DND-41 (cell line): ENCODE data around the gene CLSTN3.
"Not testable (repeated sequence)": the region's sequence is repeated elsewhere in the genome, so short reads cannot be mapped to it uniquely, and the experiment has no call there.

Experiments
- ATAC-seq: fragments of 200-7000 bp; cut with Tn5 transposase; 3 replicates; pipeline ENCODE4 v1.9.1; 2021; ENCODE audit warnings: low read depth; ENCODE audit not compliant: insufficient read depth
- DNase-seq: peaks from one replicate; pipeline ENCODE4 v3.0.0-alpha.2; 2020
- H2AFZ ChIP-seq: 2 replicates; pipeline ENCODE4 v1.6.0; 2012; ENCODE audit warnings: low read depth, low read length
- H3K27ac ChIP-seq: 2 replicates; pipeline ENCODE4 v1.5.1; 2012; ENCODE audit warnings: low read length, inconsistent platforms
- H3K27me3 ChIP-seq: fragments of 200-600 bp; sonication (generic); 2 replicates; pipeline ENCODE4 v1.6.0; 2012; ENCODE audit warnings: low read length, mild to moderate bottlenecking, inconsistent platforms; ENCODE audit not compliant: insufficient read depth, poor library complexity
- H3K36me3 ChIP-seq: 2 replicates; pipeline ENCODE4 v1.5.1; 2012; ENCODE audit warnings: low read length, inconsistent platforms; ENCODE audit not compliant: insufficient read depth
- H3K4me1 ChIP-seq: 2 replicates; pipeline ENCODE4 v1.5.1; 2012; ENCODE audit warnings: mild to moderate bottlenecking, low read length; ENCODE audit not compliant: insufficient read depth
- H3K4me2 ChIP-seq: 2 replicates; pipeline ENCODE4 v1.6.0; 2012; ENCODE audit warnings: mild to moderate bottlenecking, moderate library complexity, low read length, inconsistent platforms; ENCODE audit not compliant: insufficient read depth
- H3K4me3 ChIP-seq, 2 experiments: fragments of 200-600 bp in 1 of 2; shearing (Covaris generic) in 1 of 2; 2 replicates each; pipeline ENCODE4 v1.5.1; 2012 to 2016; ENCODE audit warnings: inconsistent platforms in 2 of 2, low read length in 2 of 2, mild to moderate bottlenecking in 2 of 2, low read depth in 1 of 2, moderate library complexity in 1 of 2
- H3K79me2 ChIP-seq: 2 replicates; pipeline ENCODE4 v1.6.0; 2012; ENCODE audit warnings: low read length, inconsistent platforms; ENCODE audit not compliant: insufficient read depth
- H3K9ac ChIP-seq: 2 replicates; pipeline ENCODE4 v1.6.0; 2012; ENCODE audit warnings: low read depth, mild to moderate bottlenecking, inconsistent platforms, low read length, moderate library complexity
- H3K9me3 ChIP-seq: 2 replicates; pipeline ENCODE4 v1.5.1; 2012; ENCODE audit warnings: low read length, moderate library complexity, mild to moderate bottlenecking, inconsistent platforms; ENCODE audit not compliant: insufficient read depth, severe bottlenecking
- H4K20me1 ChIP-seq: 2 replicates; pipeline ENCODE4 v1.6.0; 2012; ENCODE audit warnings: low read length; ENCODE audit not compliant: insufficient read depth
- EZH2 ChIP-seq: IDR thresholded peaks from 3 replicates; pipeline ENCODE4 v1.6.1; 2012; ENCODE audit warnings: borderline replicate concordance, low read depth, mild to moderate bottlenecking, moderate library complexity, low read length, inconsistent platforms; ENCODE audit not compliant: severe bottlenecking
- TF ChIP-seq, protein P1 (sequence below): IDR thresholded peaks from 2 replicates; pipeline ENCODE4 v1.5.1; 2012; ENCODE audit warnings: borderline replicate concordance, low read length, moderate library complexity, mild to moderate bottlenecking; ENCODE audit not compliant: poor library complexity, severe bottlenecking; ENCODE audit errors: extremely low read depth

The CLSTN3 gene

GRCh38 chr12:7178481-7178880 lies 48.3 kb downstream of the CLSTN3 start:
- DNase-seq (no peak), ATAC-seq (no peak)
- Histone ChIP-seq H3K4me2 (no peak overlapping the region), H3K4me1 (no peaks in the 10 kb centered on the region), H3K79me2 (no peaks in the 10 kb centered on the region), H4K20me1 (no peaks in the 10 kb centered on the region), H3K4me3 (no peak overlapping the region), H2AFZ (no peak overlapping the region), H3K27me3 (no peaks in the 10 kb centered on the region), H3K9me3 (peaks cover 12% of the 10 kb centered on the region), H3K27ac (no peak overlapping the region), H3K9ac (no peak overlapping the region), H3K36me3 (no peaks in the 10 kb centered on the region)
- no peak for TF ChIP-seq EZH2
- TF ChIP-seq, protein P1, sequence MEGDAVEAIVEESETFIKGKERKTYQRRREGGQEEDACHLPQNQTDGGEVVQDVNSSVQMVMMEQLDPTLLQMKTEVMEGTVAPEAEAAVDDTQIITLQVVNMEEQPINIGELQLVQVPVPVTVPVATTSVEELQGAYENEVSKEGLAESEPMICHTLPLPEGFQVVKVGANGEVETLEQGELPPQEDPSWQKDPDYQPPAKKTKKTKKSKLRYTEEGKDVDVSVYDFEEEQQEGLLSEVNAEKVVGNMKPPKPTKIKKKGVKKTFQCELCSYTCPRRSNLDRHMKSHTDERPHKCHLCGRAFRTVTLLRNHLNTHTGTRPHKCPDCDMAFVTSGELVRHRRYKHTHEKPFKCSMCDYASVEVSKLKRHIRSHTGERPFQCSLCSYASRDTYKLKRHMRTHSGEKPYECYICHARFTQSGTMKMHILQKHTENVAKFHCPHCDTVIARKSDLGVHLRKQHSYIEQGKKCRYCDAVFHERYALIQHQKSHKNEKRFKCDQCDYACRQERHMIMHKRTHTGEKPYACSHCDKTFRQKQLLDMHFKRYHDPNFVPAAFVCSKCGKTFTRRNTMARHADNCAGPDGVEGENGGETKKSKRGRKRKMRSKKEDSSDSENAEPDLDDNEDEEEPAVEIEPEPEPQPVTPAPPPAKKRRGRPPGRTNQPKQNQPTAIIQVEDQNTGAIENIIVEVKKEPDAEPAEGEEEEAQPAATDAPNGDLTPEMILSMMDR, result no peak

GRCh38 chr12:7180685-7181084 lies 50.5 kb downstream of the CLSTN3 start:
- Histone ChIP-seq H3K9ac (no peak overlapping the region), H3K79me2 (no peaks in the 10 kb centered on the region), H3K4me1 (no peaks in the 10 kb centered on the region), H3K4me2 (no peak overlapping the region), H3K27me3 (no peaks in the 10 kb centered on the region), H3K36me3 (no peaks in the 10 kb centered on the region), H4K20me1 (no peaks in the 10 kb centered on the region), H3K27ac (no peak overlapping the region), H3K9me3 (peaks cover 6% of the 10 kb centered on the region), H2AFZ (no peak overlapping the region), H3K4me3 (no peak overlapping the region)
- TF ChIP-seq, protein P1, result no peak
- TF ChIP-seq EZH2, result no peak
- DNase-seq (no peak), ATAC-seq (no peak)

DNA sequence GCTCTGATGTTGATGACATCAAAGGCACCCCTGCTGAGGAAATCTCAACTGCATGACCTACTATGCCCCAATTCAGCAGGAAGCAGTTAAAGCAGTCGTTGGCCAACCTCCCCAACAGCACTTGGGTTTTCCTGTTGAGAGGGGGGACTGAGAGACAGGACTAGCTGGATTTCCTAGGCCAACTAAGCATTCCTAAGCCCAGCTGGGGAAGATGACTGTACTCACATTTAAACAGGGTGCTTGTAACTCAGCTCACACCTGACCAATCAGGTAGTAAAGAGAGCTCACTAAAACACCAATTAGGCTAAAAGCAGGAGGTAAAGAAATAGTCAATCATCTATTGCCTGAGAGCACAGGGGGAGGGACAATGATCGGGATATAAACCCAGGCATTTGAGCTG lies 55.9 kb downstream of the CLSTN3 start:
- H3K4me2 ChIP-seq, H2AFZ ChIP-seq: not testable (repeated sequence)
- peak; percentile 16 for DNase-seq

GRCh38 chr12:7188562-7189397 lies 58.6 kb downstream of the CLSTN3 start:
- TF ChIP-seq, protein P1, result peak; percentile 90
- no peak for TF ChIP-seq EZH2
- DNase-seq, result peak; percentile 61
- no peaks in the 10 kb centered on the region for H3K9me3 ChIP-seq
- H3K27me3 ChIP-seq, result no peaks in the 10 kb centered on the region
- peaks cover 20% of the 10 kb centered on the region; the same call in 1 of the 2 replicates for H3K36me3 ChIP-seq
- H2AFZ ChIP-seq, result peak overlapping the region; percentile 92
- peak overlapping the region; percentile 67 for H3K9ac ChIP-seq
- peaks cover 31% of the 10 kb centered on the region for H3K4me1 ChIP-seq
- H3K4me2 ChIP-seq, result peak overlapping the region; percentile 82
- peaks cover 4% of the 10 kb centered on the region; the same call in 1 of the 2 replicates for H3K79me2 ChIP-seq
- H4K20me1 ChIP-seq, result no peaks in the 10 kb centered on the region
- ATAC-seq, result 0 out of 3 replicates have a peak, but pooled peaks have one; percentile 0
- peak overlapping the region; percentile 37 to 76 for H3K4me3 ChIP-seq
- H3K27ac ChIP-seq, result peak overlapping the region; percentile 82

More for the DNA sequence above, 55.9 kb downstream of the CLSTN3 start:
- not testable (repeated sequence) for H4K20me1 ChIP-seq, H3K9ac ChIP-seq, H3K27ac ChIP-seq, H3K4me3 ChIP-seq, ATAC-seq, H3K9me3 ChIP-seq, H3K36me3 ChIP-seq, H3K27me3 ChIP-seq, H3K79me2 ChIP-seq
- peaks cover 26% of the 10 kb centered on the region for H3K4me1 ChIP-seq
